Tibial artery (tissue), 4 donors: ENCODE data around the gene NOPCHAP1.
A peak's percentile ranks its signal among the peaks of the same experiment; 100 is the strongest.

ENCODE experiments used
- DNase-seq, 2 donors: peaks; one replicate each; pipeline ENCODE4 v3.0.0-alpha.2; 2019
- H3K27ac ChIP-seq, 2 donors: fragments of 200-600 bp; sonication (generic) in 1 of 2; 1 replicate in 1 of 2; 2 replicates in 1 of 2; pipeline ENCODE4 v1.5.1; 2018 to 2019; ENCODE audit warnings: mild to moderate bottlenecking in 1 of 2
- H3K27me3 ChIP-seq, 2 donors: fragments of 200-600 bp; sonication (generic) in 1 of 2; one replicate each; pipeline versions ENCODE4 v1.5.1 to v1.6.0; 2016 to 2019
- H3K36me3 ChIP-seq, 3 donors: fragments of 200-600 bp; sonication (generic) in 2 of 3; one replicate each; pipeline ENCODE4 v1.5.1; 2016 to 2019; ENCODE audit warnings: mild to moderate bottlenecking in 2 of 3
- H3K4me1 ChIP-seq, 4 donors: fragments of 200-600 bp; sonication (generic) in 2 of 4; 1 replicate in 3 of 4; 2 replicates in 1 of 4; pipeline ENCODE4 v1.5.1; 2016 to 2019
- H3K4me3 ChIP-seq, 2 donors: fragments of 200-600 bp; sonication (generic) in 1 of 2; 1 replicate in 1 of 2; 2 replicates in 1 of 2; pipeline ENCODE4 v1.5.1; 2018 to 2019; ENCODE audit warnings: mild to moderate bottlenecking in 2 of 2
- H3K9me3 ChIP-seq, 3 donors: fragments of 200-600 bp; sonication (generic) in 1 of 3; one replicate each; pipeline ENCODE4 v1.5.1; 2016 to 2019
- intact Hi-C: fragments of 100-400 bp; cut with DNase I; formaldehyde crosslinking; loops from one replicate; pipeline ENCODE4 v1.15.0; 2023; ENCODE audit warnings: low total_unique reads
- TF ChIP-seq, protein P1 (sequence below), 2 experiments: fragments of 200-600 bp in 1 of 2; fragments of 450-650 bp in 1 of 2; IDR thresholded peaks; one replicate each; pipeline ENCODE4 v1.5.1; 2017 to 2019; ENCODE audit warnings: antibody characterized with exemption in 2 of 2, mild to moderate bottlenecking in 1 of 2, moderate library complexity in 1 of 2

Gene NOPCHAP1

DNA sequence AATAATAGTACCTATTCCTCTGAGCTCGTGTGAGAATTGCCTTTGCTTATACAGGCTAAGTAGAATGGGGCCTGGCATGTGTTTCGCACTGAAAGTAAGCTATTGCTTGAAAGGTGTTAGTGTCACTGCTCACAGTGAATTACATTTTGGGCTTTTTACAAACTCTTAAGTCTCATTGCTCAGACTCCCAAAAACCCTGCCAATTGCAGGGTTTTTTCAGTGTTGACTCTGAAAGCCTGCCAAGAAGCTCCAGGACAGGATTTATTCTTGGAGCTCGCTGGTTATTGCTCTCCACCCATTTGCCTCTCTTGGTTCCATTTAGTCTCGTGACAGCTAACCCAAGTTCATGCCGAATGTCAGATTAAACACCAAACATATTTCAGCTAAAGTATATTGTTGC lies 39.8 kb downstream of the NOPCHAP1 start:
- TF ChIP-seq, protein P1, sequence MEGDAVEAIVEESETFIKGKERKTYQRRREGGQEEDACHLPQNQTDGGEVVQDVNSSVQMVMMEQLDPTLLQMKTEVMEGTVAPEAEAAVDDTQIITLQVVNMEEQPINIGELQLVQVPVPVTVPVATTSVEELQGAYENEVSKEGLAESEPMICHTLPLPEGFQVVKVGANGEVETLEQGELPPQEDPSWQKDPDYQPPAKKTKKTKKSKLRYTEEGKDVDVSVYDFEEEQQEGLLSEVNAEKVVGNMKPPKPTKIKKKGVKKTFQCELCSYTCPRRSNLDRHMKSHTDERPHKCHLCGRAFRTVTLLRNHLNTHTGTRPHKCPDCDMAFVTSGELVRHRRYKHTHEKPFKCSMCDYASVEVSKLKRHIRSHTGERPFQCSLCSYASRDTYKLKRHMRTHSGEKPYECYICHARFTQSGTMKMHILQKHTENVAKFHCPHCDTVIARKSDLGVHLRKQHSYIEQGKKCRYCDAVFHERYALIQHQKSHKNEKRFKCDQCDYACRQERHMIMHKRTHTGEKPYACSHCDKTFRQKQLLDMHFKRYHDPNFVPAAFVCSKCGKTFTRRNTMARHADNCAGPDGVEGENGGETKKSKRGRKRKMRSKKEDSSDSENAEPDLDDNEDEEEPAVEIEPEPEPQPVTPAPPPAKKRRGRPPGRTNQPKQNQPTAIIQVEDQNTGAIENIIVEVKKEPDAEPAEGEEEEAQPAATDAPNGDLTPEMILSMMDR (IDR thresholded peaks at IDR 0.05): no peak
- Histone ChIP-seq H3K9me3 (no peaks in the 10 kb centered on the region), H3K27ac (peak overlapping the region; percentile 46 to 78), H3K36me3 (peaks cover 0 to 5% (median 0%) of the 10 kb centered on the region in 3 donors), H3K27me3 (no peaks in the 10 kb centered on the region), H3K4me1 (peaks cover 0 to 26% (median 15%) of the 10 kb centered on the region in 4 donors), H3K4me3 (peak overlapping the region in 1 of 2 donors; percentile 15)
- intact Hi-C loops: no loop called here
- peak; percentile 84 to 88 for DNase-seq

- no peak for DNase-seq
- Histone ChIP-seq H3K4me3 (no peak overlapping the region), H3K9me3 (no peaks in the 10 kb centered on the region), H3K36me3 (peaks cover 0 to 7% (median 4%) of the 10 kb centered on the region in 3 donors), H3K4me1 (peaks cover 0 to 26% (median 15%) of the 10 kb centered on the region in 4 donors), H3K27me3 (no peaks in the 10 kb centered on the region), H3K27ac (peak overlapping the region; percentile 46 to 78)
- TF ChIP-seq, protein P1 (IDR thresholded peaks at IDR 0.05): no peak
- intact Hi-C loops: no loop called here
Measured at GRCh38 chr12:105026411-105026810, 40.3 kb downstream of the NOPCHAP1 start.

- intact Hi-C loops: no loop called here
- no peak overlapping the region for H3K4me3 ChIP-seq
- H3K36me3 ChIP-seq: peaks cover 0 to 14% (median 8%) of the 10 kb centered on the region in 3 donors
- TF ChIP-seq, protein P1 (IDR thresholded peaks at IDR 0.05): no peak
- no peak overlapping the region for H3K27ac ChIP-seq
- no peaks in the 10 kb centered on the region for H3K27me3 ChIP-seq
- H3K9me3 ChIP-seq: no peaks in the 10 kb centered on the region
- peaks cover 0 to 19% (median 3%) of the 10 kb centered on the region in 4 donors for H3K4me1 ChIP-seq
- no peak for DNase-seq
Measured at GRCh38 chr12:105030820-105031807, 45.0 kb downstream of the NOPCHAP1 start.

DNA sequence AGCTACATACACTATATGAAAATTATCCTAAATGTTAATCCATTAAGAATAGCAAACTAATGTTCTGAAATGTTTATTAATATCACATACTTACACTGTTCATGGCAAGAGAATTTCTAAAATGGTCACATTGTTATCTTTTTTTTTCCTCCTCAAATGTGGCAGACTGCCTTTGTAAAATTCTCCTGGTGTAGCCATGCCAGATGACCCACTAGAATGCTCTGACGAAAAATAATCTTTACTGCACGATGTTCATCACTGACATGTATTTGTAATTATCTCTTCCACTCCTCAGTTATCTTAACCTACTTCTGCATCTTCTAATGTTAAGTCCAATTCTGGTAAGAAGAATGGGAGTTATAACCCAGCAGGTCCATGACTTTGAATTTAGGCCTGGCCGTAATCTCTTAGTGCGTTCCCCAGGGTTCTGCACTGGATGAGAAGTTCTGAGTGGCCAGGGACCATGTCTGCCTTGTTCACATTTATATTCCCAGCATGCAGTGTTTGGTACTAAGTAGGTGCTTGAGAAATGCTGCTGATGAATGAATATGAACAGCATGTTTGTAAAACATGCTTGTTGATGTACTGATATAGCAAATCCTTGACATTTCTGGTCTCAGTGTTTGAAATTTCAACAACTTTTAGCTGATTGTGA lies 46.7 kb downstream of the NOPCHAP1 start:
- no peak overlapping the region for H3K4me3 ChIP-seq
- peaks cover 0 to 14% (median 8%) of the 10 kb centered on the region in 3 donors for H3K36me3 ChIP-seq
- intact Hi-C loops: no loop called here
- no peak for DNase-seq
- no peaks in the 10 kb centered on the region for H3K27me3 ChIP-seq
- H3K4me1 ChIP-seq: peaks cover 0 to 10% (median 0%) of the 10 kb centered on the region in 4 donors
- H3K27ac ChIP-seq: peak overlapping the region in 1 of 2 donors; percentile 45
- H3K9me3 ChIP-seq: no peaks in the 10 kb centered on the region
- TF ChIP-seq, protein P1 (IDR thresholded peaks at IDR 0.05): no peak

- H3K9me3 ChIP-seq: no peaks in the 10 kb centered on the region
- TF ChIP-seq, protein P1 (IDR thresholded peaks at IDR 0.05): no peak
- H3K4me1 ChIP-seq: peaks cover 0 to 10% (median 0%) of the 10 kb centered on the region in 4 donors
- no peak overlapping the region for H3K27ac ChIP-seq
- H3K36me3 ChIP-seq: peaks cover 0 to 14% (median 14%) of the 10 kb centered on the region in 3 donors
- intact Hi-C loops: no loop called here
- no peak overlapping the region for H3K4me3 ChIP-seq
- H3K27me3 ChIP-seq: no peaks in the 10 kb centered on the region
- DNase-seq: no peak
Measured at GRCh38 chr12:105033851-105034250, 47.7 kb downstream of the NOPCHAP1 start.
